ENCODE results near the gene AUTS2. TPM values are rescaled to one million over a fixed set of nuclear protein-coding genes. Genes with fewer than 3 reads are reported as not detected.

Gene AUTS2
- total RNA-seq, 1 donor from 2014 or later = 125 TPM

DNA sequence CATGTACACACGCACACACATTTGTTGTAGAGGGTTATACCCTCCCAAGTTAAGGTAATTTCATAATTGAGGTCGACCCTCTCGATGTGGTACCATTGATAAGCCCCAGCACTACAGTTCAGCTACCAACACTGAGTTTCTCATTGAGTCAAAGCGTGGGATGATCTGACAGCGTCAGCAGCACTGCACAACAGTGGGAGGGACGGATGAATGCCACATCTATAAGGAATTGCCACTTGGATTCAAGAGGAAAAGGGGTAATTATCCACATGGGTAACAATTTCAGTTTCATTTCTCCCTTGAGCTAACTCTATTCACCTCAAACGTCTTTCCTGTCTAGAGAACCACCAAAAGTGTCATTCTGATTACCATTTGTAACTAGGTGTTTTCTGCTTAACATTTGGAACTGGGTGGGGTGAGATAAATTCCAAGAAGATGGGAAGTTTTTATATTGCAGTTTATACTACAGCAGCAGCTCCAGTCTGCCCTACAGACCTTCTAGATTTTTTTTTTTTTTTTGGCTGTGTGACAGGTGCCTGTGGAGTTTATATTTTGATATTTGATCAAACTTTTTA, 342.9 kb downstream of the AUTS2 start:
- peak overlapping the region; percentile 17 for H3K27ac Mint-ChIP-seq
- no peaks in the 10 kb centered on the region for H3K36me3 Mint-ChIP-seq (ENCODE audit: insufficient read depth)
- H3K9me3 Mint-ChIP-seq (ENCODE audit: low read depth) = no peaks in the 10 kb centered on the region
- DNase-seq (ENCODE audit: low spot score, unreplicated experiment) = no peak
- H3K4me3 Mint-ChIP-seq (ENCODE audit: low read depth) = no peak overlapping the region
- TF ChIP-seq, protein P1, sequence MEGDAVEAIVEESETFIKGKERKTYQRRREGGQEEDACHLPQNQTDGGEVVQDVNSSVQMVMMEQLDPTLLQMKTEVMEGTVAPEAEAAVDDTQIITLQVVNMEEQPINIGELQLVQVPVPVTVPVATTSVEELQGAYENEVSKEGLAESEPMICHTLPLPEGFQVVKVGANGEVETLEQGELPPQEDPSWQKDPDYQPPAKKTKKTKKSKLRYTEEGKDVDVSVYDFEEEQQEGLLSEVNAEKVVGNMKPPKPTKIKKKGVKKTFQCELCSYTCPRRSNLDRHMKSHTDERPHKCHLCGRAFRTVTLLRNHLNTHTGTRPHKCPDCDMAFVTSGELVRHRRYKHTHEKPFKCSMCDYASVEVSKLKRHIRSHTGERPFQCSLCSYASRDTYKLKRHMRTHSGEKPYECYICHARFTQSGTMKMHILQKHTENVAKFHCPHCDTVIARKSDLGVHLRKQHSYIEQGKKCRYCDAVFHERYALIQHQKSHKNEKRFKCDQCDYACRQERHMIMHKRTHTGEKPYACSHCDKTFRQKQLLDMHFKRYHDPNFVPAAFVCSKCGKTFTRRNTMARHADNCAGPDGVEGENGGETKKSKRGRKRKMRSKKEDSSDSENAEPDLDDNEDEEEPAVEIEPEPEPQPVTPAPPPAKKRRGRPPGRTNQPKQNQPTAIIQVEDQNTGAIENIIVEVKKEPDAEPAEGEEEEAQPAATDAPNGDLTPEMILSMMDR (IDR thresholded peaks at IDR 0.05; ENCODE audit: unreplicated experiment) = no peak
- no peaks in the 10 kb centered on the region for H3K27me3 Mint-ChIP-seq
- peaks cover 41% of the 10 kb centered on the region for H3K4me1 Mint-ChIP-seq (ENCODE audit: low read depth)

- no peaks in the 10 kb centered on the region for H3K9me3 Mint-ChIP-seq (ENCODE audit: low read depth)
- H3K36me3 Mint-ChIP-seq (ENCODE audit: insufficient read depth) = no peaks in the 10 kb centered on the region
- no peaks in the 10 kb centered on the region for H3K27me3 Mint-ChIP-seq
- DNase-seq (ENCODE audit: low spot score, unreplicated experiment) = no peak
- TF ChIP-seq, protein P1 (IDR thresholded peaks at IDR 0.05; ENCODE audit: unreplicated experiment) = no peak
- H3K4me1 Mint-ChIP-seq (ENCODE audit: low read depth) = peaks cover 41% of the 10 kb centered on the region
- H3K27ac Mint-ChIP-seq = no peak overlapping the region
- no peak overlapping the region for H3K4me3 Mint-ChIP-seq (ENCODE audit: low read depth)
These were observed 344.3 kb downstream of the AUTS2 start for GRCh38 chr7:69942573-69942972.

DNA sequence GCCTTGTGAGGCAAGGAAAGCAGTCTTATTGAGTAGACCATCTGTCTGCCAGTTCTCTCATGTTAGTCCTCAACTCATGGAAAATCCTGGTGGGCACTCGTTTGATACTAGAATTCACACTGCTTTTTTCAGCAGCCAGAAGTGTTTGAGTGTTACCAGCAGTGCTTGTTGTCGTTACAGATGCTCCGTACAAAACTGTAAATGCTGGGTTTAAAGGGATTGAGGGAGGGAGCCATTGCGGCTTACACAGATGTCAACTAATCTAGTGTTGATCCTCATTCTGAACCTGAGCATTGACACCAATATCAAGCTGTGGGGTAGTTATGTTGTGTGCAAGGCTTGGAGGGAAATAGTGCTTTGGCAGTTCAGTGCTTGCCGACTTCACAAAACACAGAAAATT, 348.6 kb downstream of the AUTS2 start:
- DNase-seq (ENCODE audit: low spot score, unreplicated experiment) = no peak
- no peak overlapping the region for H3K27ac Mint-ChIP-seq
- H3K9me3 Mint-ChIP-seq (ENCODE audit: low read depth) = no peaks in the 10 kb centered on the region
- TF ChIP-seq, protein P1 (IDR thresholded peaks at IDR 0.05; ENCODE audit: unreplicated experiment) = no peak
- H3K4me1 Mint-ChIP-seq (ENCODE audit: low read depth) = peaks cover 28% of the 10 kb centered on the region
- no peak overlapping the region for H3K4me3 Mint-ChIP-seq (ENCODE audit: low read depth)
- no peaks in the 10 kb centered on the region for H3K27me3 Mint-ChIP-seq
- H3K36me3 Mint-ChIP-seq (ENCODE audit: insufficient read depth) = no peaks in the 10 kb centered on the region

DNA sequence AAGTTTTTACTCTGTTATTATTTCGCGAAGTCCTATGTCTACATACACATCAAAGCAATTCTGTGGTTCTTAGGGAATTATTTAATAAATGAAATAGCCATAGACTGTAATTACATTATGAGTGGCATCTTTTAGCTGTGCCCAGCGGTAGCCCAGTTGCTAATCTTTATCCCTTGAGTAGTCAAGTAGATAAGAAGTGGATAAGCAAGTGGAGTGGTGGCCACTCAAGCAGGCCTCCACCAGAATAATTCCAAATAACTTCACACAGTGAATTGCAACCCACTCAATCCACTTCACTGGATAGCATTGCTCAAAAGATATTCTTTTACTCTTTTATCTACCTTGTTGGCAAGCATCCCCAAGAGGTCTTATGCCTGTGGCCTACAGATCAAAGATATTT, 349.7 kb downstream of the AUTS2 start:
- no peaks in the 10 kb centered on the region for H3K27me3 Mint-ChIP-seq
- TF ChIP-seq, protein P1 (IDR thresholded peaks at IDR 0.05; ENCODE audit: unreplicated experiment) = no peak
- H3K36me3 Mint-ChIP-seq (ENCODE audit: insufficient read depth) = no peaks in the 10 kb centered on the region
- H3K4me1 Mint-ChIP-seq (ENCODE audit: low read depth) = peaks cover 21% of the 10 kb centered on the region
- H3K27ac Mint-ChIP-seq = no peak overlapping the region
- no peaks in the 10 kb centered on the region for H3K9me3 Mint-ChIP-seq (ENCODE audit: low read depth)
- no peak overlapping the region for H3K4me3 Mint-ChIP-seq (ENCODE audit: low read depth)
- DNase-seq (ENCODE audit: low spot score, unreplicated experiment) = no peak

DNA sequence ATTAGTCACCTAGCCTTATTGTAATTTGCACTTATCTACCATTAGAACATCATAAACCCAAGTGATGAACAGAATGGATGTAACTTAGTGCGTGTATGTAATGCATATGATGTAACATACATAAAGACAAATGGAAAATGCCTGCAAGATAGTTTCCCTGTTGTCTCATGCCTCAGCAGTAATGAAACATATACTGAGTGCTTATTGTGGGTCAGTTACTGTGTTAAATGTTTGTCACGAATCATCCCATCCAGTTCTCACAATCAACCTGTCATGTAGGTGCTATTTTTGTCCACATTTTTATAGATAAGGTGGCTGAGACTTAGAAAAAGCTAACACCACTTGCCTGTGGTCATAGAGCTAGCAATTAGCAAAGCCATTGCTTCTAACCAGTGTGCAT, 350.8 kb downstream of the AUTS2 start:
- H3K9me3 Mint-ChIP-seq (ENCODE audit: low read depth) = no peaks in the 10 kb centered on the region
- TF ChIP-seq, protein P1 (IDR thresholded peaks at IDR 0.05; ENCODE audit: unreplicated experiment) = no peak
- peak overlapping the region; percentile 62 for H3K27ac Mint-ChIP-seq
- no peak overlapping the region for H3K4me3 Mint-ChIP-seq (ENCODE audit: low read depth)
- DNase-seq (ENCODE audit: low spot score, unreplicated experiment) = no peak
- no peaks in the 10 kb centered on the region for H3K36me3 Mint-ChIP-seq (ENCODE audit: insufficient read depth)
- no peaks in the 10 kb centered on the region for H3K27me3 Mint-ChIP-seq
- H3K4me1 Mint-ChIP-seq (ENCODE audit: low read depth) = peaks cover 16% of the 10 kb centered on the region
